Measurements from ENCODE around the gene BMPR1B. TPM values are rescaled to one million over a fixed set of nuclear protein-coding genes. Genes with fewer than 3 reads are reported as not detected.

Gene BMPR1B
- total and polyA plus RNA-seq, 2 of the 4 experiments (the other 2 are of a cell fraction): 0.24 to 0.90 TPM

- WGBS, 2 experiments (ENCODE audit: extremely low coverage in 2 of 2, insufficient read length in 1 of 2): no CpG with 5 or more reads among the region's 7 CpGs
Observed at GRCh38 chr4:95167805-95168204, 410.1 kb downstream of the BMPR1B start.

More at GRCh38 chr4:95167805-95168204, 410.1 kb downstream of the BMPR1B start:
- BruUV-seq (replicated peaks): no TSS peak
- no peaks in the 10 kb centered on the region for H4K20me1 ChIP-seq (ENCODE audit: insufficient read depth, low read length)
- ATAC-seq (ENCODE audit: low read depth) (no peak), DNase-seq (no peak)
- H3K36me3 ChIP-seq (ENCODE audit: control insufficient read depth, insufficient read depth, low read length): no peaks in the 10 kb centered on the region
- TF ChIP-seq FOS (IDR thresholded peaks at IDR 0.05; ENCODE audit: low read depth, low read length) (no peak), RCOR1 (IDR thresholded peaks at IDR 0.05; ENCODE audit: insufficient replicate concordance, low read length) (no peak), CEBPB (IDR thresholded peaks at IDR 0.05; ENCODE audit: low read depth, low read length) (no peak), MXI1 (IDR thresholded peaks at IDR 0.05; ENCODE audit: borderline replicate concordance, low read depth, low read length) (no peak), NFE2L2 (IDR thresholded peaks at IDR 0.05; ENCODE audit: low read depth, low read length) (no peak), MAFK (IDR thresholded peaks at IDR 0.05; ENCODE audit: low read depth, low read length) (no peak), RAD21 (IDR thresholded peaks at IDR 0.05; ENCODE audit: low read length) (no peak), POLR2A (IDR thresholded peaks at IDR 0.05; ENCODE audit: low read depth, low read length) (no peak), MAZ (IDR thresholded peaks at IDR 0.05; ENCODE audit: borderline replicate concordance, low read depth, low read length) (no peak), SMC3 (IDR thresholded peaks at IDR 0.05; ENCODE audit: low read depth, low read length) (no peak), CHD1 (IDR thresholded peaks at IDR 0.05; ENCODE audit: low read depth, low read length) (no peak)
- H4K8ac ChIP-seq (ENCODE audit: low read depth in 2 of 2, low read length in 2 of 2): no peak overlapping the region
- no peak overlapping the region for H2BK120ac ChIP-seq (ENCODE audit: low read depth, low read length)
- dilution Hi-C loops (cut with HindIII; ENCODE audit: low sequenced_read_pairs, unreplicated experiment): no loop called here
- H3K4ac ChIP-seq (ENCODE audit: low read depth, low read length): no peak overlapping the region
- H4K91ac ChIP-seq (ENCODE audit: insufficient read depth, low read depth, low read length): no peak overlapping the region
- H3K9ac ChIP-seq (ENCODE audit: low read depth, low read length): no peak overlapping the region
- no peak overlapping the region for H3K14ac ChIP-seq (replicated peaks; ENCODE audit: low read depth, low read length)
- intact Hi-C loops (cut with micrococcal nuclease): loop anchor here (2.0 to 10.0 kb wide), 3 partner anchors 347 to 867 kb away; partner anchors contain the start of gene UNC5C
- no peaks in the 10 kb centered on the region for H3K4me1 ChIP-seq (ENCODE audit: control insufficient read depth, insufficient read depth, low read length)
- H2BK5ac ChIP-seq (ENCODE audit: low read depth, low read length, poor library complexity, severe bottlenecking): no peak overlapping the region
- no peak overlapping the region for H3K4me2 ChIP-seq (ENCODE audit: low read depth, low read length)
- ChIA-PET CTCF (interaction anchor here (0.6 kb wide), 1 partner anchor 593 kb away, joined by 3 read pairs; no protein-coding TSS in a partner anchor), POLR2A (ENCODE audit: unreplicated experiment) (no interaction called here)
- H2BK20ac ChIP-seq (ENCODE audit: low read depth, low read length): no peak overlapping the region
- no peak overlapping the region for H3K56ac ChIP-seq (ENCODE audit: extremely low read depth, insufficient read depth, low read length)
- in situ Hi-C loops (cut with MboI; ENCODE audit: low sequenced_read_pairs): no loop called here
- H3K27me3 ChIP-seq (ENCODE audit: control insufficient read depth, insufficient read depth, low read length): no peaks in the 10 kb centered on the region
- no peak overlapping the region for H2AK5ac ChIP-seq (ENCODE audit: low read depth, low read length)
- H3K9me3 ChIP-seq (ENCODE audit: control insufficient read depth, insufficient read depth, low read length): no peaks in the 10 kb centered on the region
- H3K4me3 ChIP-seq (ENCODE audit: insufficient read depth, low read depth, low read length): no peak overlapping the region
- H2BK15ac ChIP-seq (ENCODE audit: low read depth, low read length): no peak overlapping the region
- no peak overlapping the region for H3K18ac ChIP-seq (ENCODE audit: low read depth, low read length)
- H3K9me1 ChIP-seq (ENCODE audit: insufficient read depth, low read length): no peaks in the 10 kb centered on the region
- no peaks in the 10 kb centered on the region for H3K79me1 ChIP-seq (ENCODE audit: low read depth in 1 of 2, low read length in 2 of 2)
- no peak overlapping the region for H2AK9ac ChIP-seq (replicated peaks; ENCODE audit: low read depth, low read length, poor library complexity)
- no peak overlapping the region for H4K5ac ChIP-seq (ENCODE audit: low read depth, low read length)
- no peak overlapping the region for H2AFZ ChIP-seq (replicated peaks; ENCODE audit: low read length, poor library complexity)
- no peak overlapping the region for H3K27ac ChIP-seq (ENCODE audit: insufficient read depth, low read length)
- no peak overlapping the region for H3K23ac ChIP-seq (ENCODE audit: low read depth, low read length)

Data from IMR-90 (cell line).